Measurements from ENCODE around the gene SSBP4.

SSBP4 gene

DNA sequence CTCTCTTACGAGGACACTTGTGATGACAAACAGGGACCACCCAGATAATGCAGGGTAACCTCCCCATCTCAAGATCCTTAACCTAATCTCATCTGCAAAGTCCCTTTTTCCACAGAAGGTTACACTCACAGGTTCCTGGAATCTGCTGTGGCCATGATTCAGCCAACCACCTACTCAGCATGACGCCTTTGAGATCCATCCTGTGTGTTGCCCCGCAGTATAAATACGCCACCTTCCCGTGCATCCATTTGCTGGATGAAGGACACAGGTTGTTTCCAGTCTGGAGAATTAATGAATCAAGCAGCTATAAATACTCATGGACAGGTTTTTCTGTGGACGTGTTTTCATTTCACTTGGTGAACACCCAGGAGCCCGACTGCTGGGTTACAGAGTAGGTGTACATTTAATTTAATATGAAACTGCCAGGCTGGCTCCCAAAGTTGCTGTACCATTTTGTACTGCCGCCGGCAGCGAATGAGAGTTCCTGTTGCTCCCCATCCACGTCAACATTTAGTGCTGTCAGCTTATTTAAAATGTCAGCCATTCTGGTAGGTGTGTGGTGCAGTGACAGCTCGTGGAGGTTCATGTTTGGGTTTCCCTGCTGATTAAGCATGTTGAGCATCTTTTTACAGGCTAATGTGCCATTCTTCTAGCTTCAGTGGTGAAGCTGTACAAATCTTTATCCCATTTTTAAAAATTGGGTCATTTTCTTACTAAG, 62.5 kb downstream of the SSBP4 start:
- no peak overlapping the region for H3K27ac ChIP-seq (ENCODE audit: low read length)
- H3K9ac ChIP-seq (ENCODE audit: low read length in 2 of 2), result no peak overlapping the region
- H3K9me3 ChIP-seq (ENCODE audit: control insufficient read depth in 2 of 2, low read length in 2 of 2), result no peaks in the 10 kb centered on the region
- no peaks in the 10 kb centered on the region for H3K27me3 ChIP-seq (ENCODE audit: control insufficient read depth in 1 of 2, insufficient read depth in 2 of 2, low read length in 2 of 2)
- H3K4me1 ChIP-seq (ENCODE audit: control insufficient read depth, insufficient read depth, low read length), result peaks cover 58% of the 10 kb centered on the region
- H3K36me3 ChIP-seq (ENCODE audit: control insufficient read depth in 2 of 2, insufficient read depth in 2 of 2, low read length in 2 of 2), result peaks cover 0 to 3% of the 10 kb centered on the region in 2 donors
- H3K4me3 ChIP-seq (ENCODE audit: low read length in 2 of 2), result no peak overlapping the region

DNA sequence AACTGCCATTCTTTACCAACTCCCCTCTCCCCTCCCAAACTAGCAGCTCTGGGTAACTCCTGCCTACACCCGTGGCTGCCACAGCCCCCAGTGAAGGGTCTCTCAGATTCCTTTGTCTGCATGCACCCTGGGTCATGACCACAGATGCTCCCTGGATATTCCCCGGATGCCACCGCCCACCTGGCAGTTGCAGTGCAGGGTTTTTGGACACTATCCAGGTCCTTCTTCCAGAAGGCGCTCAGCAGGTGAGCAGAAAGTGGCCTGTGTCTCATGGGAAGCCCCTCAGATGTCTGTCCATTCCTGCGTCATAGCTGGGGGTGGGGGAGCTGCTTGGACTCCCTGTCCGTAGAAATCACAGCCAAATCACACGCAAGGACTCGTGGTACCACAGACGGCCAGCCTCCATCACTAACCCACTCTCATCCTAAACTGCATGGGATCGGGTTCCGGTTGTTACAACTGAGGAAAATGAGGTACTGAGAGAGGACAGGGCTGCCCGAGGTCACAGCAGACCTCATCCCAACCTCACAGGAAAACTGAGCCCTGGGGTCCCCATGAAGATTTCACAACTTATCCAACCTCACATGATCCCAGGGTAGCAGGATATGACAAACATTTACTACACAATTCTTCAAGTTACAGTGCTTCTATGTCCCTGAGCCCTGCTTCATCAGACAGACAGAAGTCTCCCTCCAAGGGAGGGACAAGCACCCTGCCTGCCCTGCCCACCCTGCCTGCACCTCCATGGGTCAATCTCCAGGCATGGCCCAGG, 64.1 kb downstream of the SSBP4 start:
- Histone ChIP-seq H3K27ac (ENCODE audit: low read length) (no peak overlapping the region), H3K9me3 (ENCODE audit: control insufficient read depth in 2 of 2, low read length in 2 of 2) (no peaks in the 10 kb centered on the region), H3K27me3 (ENCODE audit: control insufficient read depth in 1 of 2, insufficient read depth in 2 of 2, low read length in 2 of 2) (no peaks in the 10 kb centered on the region), H3K4me3 (ENCODE audit: low read length in 2 of 2) (no peak overlapping the region), H3K36me3 (ENCODE audit: control insufficient read depth in 2 of 2, insufficient read depth in 2 of 2, low read length in 2 of 2) (no peaks in the 10 kb centered on the region), H3K4me1 (ENCODE audit: control insufficient read depth, insufficient read depth, low read length) (peaks cover 63% of the 10 kb centered on the region), H3K9ac (ENCODE audit: low read length in 2 of 2) (no peak overlapping the region)

Measured in stomach smooth muscle (tissue), 2 donors.